Urinary bladder (tissue), 4 donors: ENCODE data around the gene GBA3. TPM values are rescaled to one million over a fixed set of nuclear protein-coding genes. Genes with fewer than 3 reads are reported as not detected.

Source experiments
- DNase-seq: peaks from one replicate; pipeline ENCODE4 v3.0.0-alpha.2; 2015; ENCODE audit errors: extremely low spot score
- H3K27ac ChIP-seq: one replicate; pipeline ENCODE4 v1.5.1; 2013; ENCODE audit warnings: low read depth, mild to moderate bottlenecking, moderate library complexity
- H3K36me3 ChIP-seq: one replicate; pipeline ENCODE4 v1.6.1; 2013; ENCODE audit warnings: mild to moderate bottlenecking, moderate library complexity; ENCODE audit not compliant: insufficient read depth
- H3K4me1 ChIP-seq: one replicate; pipeline ENCODE4 v1.6.1; 2013; ENCODE audit warnings: mild to moderate bottlenecking, moderate library complexity; ENCODE audit not compliant: insufficient read depth
- H3K4me3 ChIP-seq: one replicate; pipeline ENCODE4 v1.5.1; 2013; ENCODE audit warnings: low read depth, low read length
- WGBS: extraction: QIAGEN DNeasy Blood & Tissue Kit; methylation state at CpG from one replicate; pipeline ENCODE4 v1.1.7; 2013; 5-methylcytosine and 5-hydroxymethylcytosine counted together
- polyA plus RNA-seq: library from polyadenylated mRNA; stranded (reverse); fragments of 200-250 nt; gene quantifications from one replicate; pipeline ENCODE4 v1.2.3, GENCODE V29; 2013
- total RNA-seq: library from RNA; depleted of rRNA; stranded (reverse); fragments of >200 nt; gene quantifications from one replicate; pipeline ENCODE4 v1.2.3, GENCODE V29; 2014
- donor health status: healthy with polysubstance abuse.
- donor health status: healthy.

The GBA3 gene
- not detected for total RNA-seq
- polyA plus RNA-seq: 0.04 TPM

GRCh38 chr4:22692736-22693135, at the start of gene GBA3:
Gene GBA3 (plus strand): TSS chr4:22692937.
- no peaks in the 10 kb centered on the region for H3K36me3 ChIP-seq
- no peak for DNase-seq
- WGBS: 43% methylated on average over 1 of the region's 1 CpG

GRCh38 chr4:22643952-22644351, 48.8 kb upstream of the GBA3 start:
- Histone ChIP-seq H3K36me3 (no peaks in the 10 kb centered on the region), H3K4me3 (no peak overlapping the region), H3K27ac (no peak overlapping the region), H3K4me1 (no peaks in the 10 kb centered on the region)
- WGBS: 93% methylated on average over 4 of the region's 4 CpGs
- no peak for DNase-seq

More at GRCh38 chr4:22692736-22693135, at the start of gene GBA3:
- H3K4me1 ChIP-seq: no peaks in the 10 kb centered on the region
- H3K4me3 ChIP-seq: no peak within 1 kb of the TSS
- H3K27ac ChIP-seq: no peak within 1 kb of the TSS

GRCh38 chr4:22645481-22646182, 47.1 kb upstream of the GBA3 start:
- WGBS: 58% methylated on average over 1 of the region's 1 CpG
- DNase-seq: no peak
- H3K36me3 ChIP-seq: no peaks in the 10 kb centered on the region
- H3K4me1 ChIP-seq: no peaks in the 10 kb centered on the region
- no peak overlapping the region for H3K27ac ChIP-seq
- H3K4me3 ChIP-seq: no peak overlapping the region

GRCh38 chr4:22648996-22649395, 43.7 kb upstream of the GBA3 start:
- no peaks in the 10 kb centered on the region for H3K4me1 ChIP-seq
- H3K27ac ChIP-seq: no peak overlapping the region
- 77% methylated on average over 8 of the region's 8 CpGs for WGBS
- no peaks in the 10 kb centered on the region for H3K36me3 ChIP-seq
- H3K4me3 ChIP-seq: no peak overlapping the region
- no peak for DNase-seq

- no peak for DNase-seq
- no peaks in the 10 kb centered on the region for H3K4me1 ChIP-seq
- H3K27ac ChIP-seq: no peak overlapping the region
- no peak overlapping the region for H3K4me3 ChIP-seq
- H3K36me3 ChIP-seq: no peaks in the 10 kb centered on the region
Measured at GRCh38 chr4:22650771-22651170, 42.0 kb upstream of the GBA3 start.

- Histone ChIP-seq H3K4me1 (no peaks in the 10 kb centered on the region), H3K27ac (no peak overlapping the region), H3K4me3 (no peak overlapping the region), H3K36me3 (no peaks in the 10 kb centered on the region)
- WGBS: 85% methylated on average over 3 of the region's 3 CpGs
- no peak for DNase-seq
Measured at GRCh38 chr4:22653752-22654151, 39.0 kb upstream of the GBA3 start.

GRCh38 chr4:22661443-22661842, 31.3 kb upstream of the GBA3 start:
- Histone ChIP-seq H3K36me3 (no peaks in the 10 kb centered on the region), H3K27ac (no peak overlapping the region), H3K4me3 (no peak overlapping the region), H3K4me1 (no peaks in the 10 kb centered on the region)
- no peak for DNase-seq
- 61% methylated on average over 6 of the region's 6 CpGs for WGBS

- H3K4me3 ChIP-seq: no peak overlapping the region
- no peaks in the 10 kb centered on the region for H3K4me1 ChIP-seq
- no peak for DNase-seq
- 72% methylated on average over 3 of the region's 3 CpGs for WGBS
- H3K27ac ChIP-seq: no peak overlapping the region
- H3K36me3 ChIP-seq: no peaks in the 10 kb centered on the region
Measured at GRCh38 chr4:22667332-22667940, 25.3 kb upstream of the GBA3 start.

- no peak overlapping the region for H3K27ac ChIP-seq
- H3K4me3 ChIP-seq: no peak overlapping the region
- no peak for DNase-seq
- H3K36me3 ChIP-seq: no peaks in the 10 kb centered on the region
- no peaks in the 10 kb centered on the region for H3K4me1 ChIP-seq
Measured at GRCh38 chr4:22668301-22668700, 24.4 kb upstream of the GBA3 start.

GRCh38 chr4:22668702-22669101, 24.0 kb upstream of the GBA3 start:
- DNase-seq: no peak
- H3K4me1 ChIP-seq: no peaks in the 10 kb centered on the region
- no peak overlapping the region for H3K27ac ChIP-seq
- no peaks in the 10 kb centered on the region for H3K36me3 ChIP-seq
- no peak overlapping the region for H3K4me3 ChIP-seq

GRCh38 chr4:22670956-22671355, 21.8 kb upstream of the GBA3 start:
- Histone ChIP-seq H3K36me3 (no peaks in the 10 kb centered on the region), H3K4me3 (no peak overlapping the region), H3K4me1 (no peaks in the 10 kb centered on the region), H3K27ac (no peak overlapping the region)
- DNase-seq: no peak
- WGBS: 70% methylated on average over 1 of the region's 1 CpG

- H3K36me3 ChIP-seq: no peaks in the 10 kb centered on the region
- WGBS: 92% methylated on average over 1 of the region's 1 CpG
- H3K4me3 ChIP-seq: no peak overlapping the region
- H3K4me1 ChIP-seq: no peaks in the 10 kb centered on the region
- no peak overlapping the region for H3K27ac ChIP-seq
- DNase-seq: no peak
Measured at GRCh38 chr4:22672519-22672918, 20.2 kb upstream of the GBA3 start.

GRCh38 chr4:22672944-22673343, 19.8 kb upstream of the GBA3 start:
- no peaks in the 10 kb centered on the region for H3K36me3 ChIP-seq
- H3K27ac ChIP-seq: no peak overlapping the region
- DNase-seq: no peak
- no peaks in the 10 kb centered on the region for H3K4me1 ChIP-seq
- no peak overlapping the region for H3K4me3 ChIP-seq
- WGBS: 93% methylated on average over 4 of the region's 4 CpGs

GRCh38 chr4:22674700-22675099, 18.0 kb upstream of the GBA3 start:
- Histone ChIP-seq H3K4me3 (no peak overlapping the region), H3K4me1 (no peaks in the 10 kb centered on the region), H3K36me3 (no peaks in the 10 kb centered on the region), H3K27ac (no peak overlapping the region)
- DNase-seq: no peak
- 91% methylated on average over 1 of the region's 1 CpG for WGBS
